IMR-90 (cell line): ENCODE results near the gene ZNF185. TPM values are rescaled to one million over a fixed set of nuclear protein-coding genes. Genes with fewer than 3 reads are reported as not detected.

Source experiments
- ATAC-seq: fragments of 200-7000 bp; cut with Tn5 transposase; 2 replicates; pipeline ENCODE4 v1.9.1; 2020; ENCODE audit warnings: low read depth, mild to moderate bottlenecking, moderate library complexity
- BruUV-seq: library from RNA; stranded (reverse); fragments of 400-500 nt; replicated peaks from 2 replicates; lab custom pipeline; 2021; lab: Mats Ljungman, UMichigan
- CTCF ChIA-PET: fragments of 300-600 bp; formaldehyde crosslinking; extraction: SDS; loops from one replicate; lab custom pipeline; 2021; ENCODE audit warnings: antibody characterized with exemption; lab: Yijun Ruan, JAX
- POLR2A ChIA-PET: fragments of 300-600 bp; sonication (Branson Sonifier 250); formaldehyde crosslinking; loops from one replicate; lab custom pipeline; 2022; ENCODE audit warnings: antibody characterized with exemption; ENCODE audit not compliant: unreplicated experiment; lab: Charles Lee
- DNase-seq: peaks from one replicate; pipeline ENCODE4 v3.0.0; 2013
- H2AFZ ChIP-seq: replicated peaks from 2 replicates; pipeline ENCODE3; 2013; ENCODE audit warnings: low read length, mild to moderate bottlenecking; ENCODE audit not compliant: poor library complexity
- H2AK5ac ChIP-seq: 2 replicates; pipeline ENCODE4 v1.6.1; 2013; ENCODE audit warnings: low read depth, low read length, inconsistent platforms
- H2AK9ac ChIP-seq: replicated peaks from 2 replicates; pipeline ENCODE3; 2013; ENCODE audit warnings: mild to moderate bottlenecking, low read depth, low read length, moderate library complexity; ENCODE audit not compliant: poor library complexity
- H2BK120ac ChIP-seq: 2 replicates; pipeline ENCODE4 v1.6.1; 2013; ENCODE audit warnings: low read depth, low read length, inconsistent platforms
- H2BK15ac ChIP-seq: 3 replicates; pipeline ENCODE4 v1.6.1; 2013; ENCODE audit warnings: low read depth, low read length, inconsistent platforms
- H2BK20ac ChIP-seq: 2 replicates; pipeline ENCODE4 v1.6.1; 2013; ENCODE audit warnings: low read depth, mild to moderate bottlenecking, inconsistent platforms, low read length, moderate library complexity
- H2BK5ac ChIP-seq: 2 replicates; pipeline ENCODE4 v1.6.1; 2013; ENCODE audit warnings: mild to moderate bottlenecking, low read depth, low read length, inconsistent platforms; ENCODE audit not compliant: poor library complexity, severe bottlenecking
- H3K14ac ChIP-seq: replicated peaks from 2 replicates; pipeline ENCODE4 v1.6.1; 2013; ENCODE audit warnings: low read depth, low read length, inconsistent platforms
- H3K18ac ChIP-seq: 2 replicates; pipeline ENCODE4 v1.6.1; 2013; ENCODE audit warnings: low read depth, low read length, control low read depth
- H3K23ac ChIP-seq: 2 replicates; pipeline ENCODE4 v1.6.1; 2013; ENCODE audit warnings: low read depth, low read length, inconsistent platforms
- H3K27ac ChIP-seq: 2 replicates; pipeline ENCODE4 v1.5.1; 2013; ENCODE audit warnings: mild to moderate bottlenecking, control low read depth, low read length; ENCODE audit not compliant: insufficient read depth
- H3K27me3 ChIP-seq: 2 replicates; pipeline ENCODE4 v1.6.1; 2013; ENCODE audit warnings: low read length; ENCODE audit not compliant: control insufficient read depth, insufficient read depth
- H3K36me3 ChIP-seq: 2 replicates; pipeline ENCODE4 v1.6.1; 2013; ENCODE audit warnings: low read length, mixed read lengths; ENCODE audit not compliant: control insufficient read depth, insufficient read depth
- H3K4ac ChIP-seq: 2 replicates; pipeline ENCODE4 v1.6.1; 2013; ENCODE audit warnings: low read depth, low read length, inconsistent platforms
- H3K4me1 ChIP-seq: 2 replicates; pipeline ENCODE4 v1.6.1; 2013; ENCODE audit warnings: low read length, mixed read lengths; ENCODE audit not compliant: control insufficient read depth, insufficient read depth
- H3K4me2 ChIP-seq: 2 replicates; pipeline ENCODE4 v1.6.1; 2013; ENCODE audit warnings: low read depth, mild to moderate bottlenecking, control low read depth, low read length, moderate library complexity
- H3K4me3 ChIP-seq: 2 replicates; pipeline ENCODE4 v1.5.1; 2013; ENCODE audit warnings: low read depth, mild to moderate bottlenecking, control low read depth, low read length, moderate library complexity; ENCODE audit not compliant: insufficient read depth
- H3K56ac ChIP-seq: 2 replicates; pipeline ENCODE4 v1.6.1; 2013; ENCODE audit warnings: low read length, inconsistent platforms; ENCODE audit not compliant: insufficient read depth; ENCODE audit errors: extremely low read depth
- H3K79me1 ChIP-seq, 2 experiments: 2 replicates each; pipeline ENCODE4 v1.6.1; 2013; ENCODE audit warnings: low read length in 2 of 2, inconsistent platforms in 1 of 2, low read depth in 1 of 2
- H3K9ac ChIP-seq: 2 replicates; pipeline ENCODE4 v1.6.1; 2013; ENCODE audit warnings: low read depth, low read length, control low read depth
- H3K9me1 ChIP-seq: 2 replicates; pipeline ENCODE4 v1.6.1; 2013; ENCODE audit warnings: low read length, inconsistent platforms; ENCODE audit not compliant: insufficient read depth
- H3K9me3 ChIP-seq: 2 replicates; pipeline ENCODE4 v1.6.1; 2013; ENCODE audit warnings: low read length; ENCODE audit not compliant: control insufficient read depth, insufficient read depth
- H4K20me1 ChIP-seq: 2 replicates; pipeline ENCODE4 v1.6.1; 2013; ENCODE audit warnings: low read length, inconsistent platforms; ENCODE audit not compliant: insufficient read depth
- H4K5ac ChIP-seq: 2 replicates; pipeline ENCODE4 v1.6.1; 2013; ENCODE audit warnings: mild to moderate bottlenecking, low read depth, low read length, control low read depth
- H4K8ac ChIP-seq, 2 experiments: 2 replicates each; pipeline ENCODE4 v1.6.1; 2013; ENCODE audit warnings: low read depth in 2 of 2, low read length in 2 of 2, control low read depth in 1 of 2, inconsistent platforms in 1 of 2
- H4K91ac ChIP-seq: 2 replicates; pipeline ENCODE4 v1.6.1; 2013; ENCODE audit warnings: low read depth, low read length, inconsistent platforms; ENCODE audit not compliant: insufficient read depth
- BHLHE40 ChIP-seq: fragments of 150-350 bp; IDR thresholded peaks from 2 replicates; pipeline ENCODE4 v1.6.1; 2016; ENCODE audit warnings: mild to moderate bottlenecking, low read depth, low read length
- CEBPB ChIP-seq: IDR thresholded peaks from 2 replicates; pipeline ENCODE4 v1.6.1; 2012; ENCODE audit warnings: low read depth, low read length, improper control_type of control experiment
- CHD1 ChIP-seq: IDR thresholded peaks from 2 replicates; pipeline ENCODE4 v1.6.1; 2012; ENCODE audit warnings: low read depth, low read length, improper control_type of control experiment
- CTCF ChIP-seq: conservative IDR thresholded peaks from 2 replicates; pipeline ENCODE4 v1.5.1; 2012; ENCODE audit warnings: mild to moderate bottlenecking, low read depth, low read length, improper control_type of control experiment
- FOS ChIP-seq: fragments of 150-350 bp; IDR thresholded peaks from 2 replicates; pipeline ENCODE4 v1.6.1; 2016; ENCODE audit warnings: low read depth, low read length
- MAFK ChIP-seq: IDR thresholded peaks from 2 replicates; pipeline ENCODE4 v1.6.1; 2012; ENCODE audit warnings: low read depth, low read length, improper control_type of control experiment
- MAZ ChIP-seq: IDR thresholded peaks from 2 replicates; pipeline ENCODE4 v1.6.1; 2012; ENCODE audit warnings: low read depth, mild to moderate bottlenecking, low read length, improper control_type of control experiment, moderate library complexity, borderline replicate concordance
- MXI1 ChIP-seq: IDR thresholded peaks from 2 replicates; pipeline ENCODE4 v1.6.1; 2012; ENCODE audit warnings: low read depth, mild to moderate bottlenecking, low read length, moderate library complexity, borderline replicate concordance
- NFE2L2 ChIP-seq: fragments of 150-350 bp; IDR thresholded peaks from 2 replicates; pipeline ENCODE4 v1.6.1; 2016; ENCODE audit warnings: low read depth, mild to moderate bottlenecking, low read length
- RAD21 ChIP-seq: IDR thresholded peaks from 2 replicates; pipeline ENCODE4 v1.6.1; 2012; ENCODE audit warnings: low read length, improper control_type of control experiment
- RCOR1 ChIP-seq: IDR thresholded peaks from 2 replicates; pipeline ENCODE4 v1.6.1; 2012; ENCODE audit warnings: mild to moderate bottlenecking, low read length, improper control_type of control experiment; ENCODE audit not compliant: insufficient replicate concordance
- RFX5 ChIP-seq: IDR thresholded peaks from 2 replicates; pipeline ENCODE4 v1.8.0; 2012; ENCODE audit warnings: low read depth, mild to moderate bottlenecking, low read length, moderate library complexity
- SMC3 ChIP-seq: fragments of 150-350 bp; IDR thresholded peaks from 2 replicates; pipeline ENCODE4 v1.6.1; 2016; ENCODE audit warnings: low read depth, mild to moderate bottlenecking, antibody characterized with exemption, low read length, moderate library complexity
- USF2 ChIP-seq: fragments of 150-350 bp; IDR thresholded peaks from 2 replicates; pipeline ENCODE4 v1.6.1; 2017; ENCODE audit warnings: mild to moderate bottlenecking, antibody characterized with exemption, low read length, low read depth
- WGBS, 2 experiments: methylation state at CpG; one replicate each; pipeline versions ENCODE4 v1.1.5 to v1.1.7; 2013; ENCODE audit warnings: missing lambda C conversion rate in 2 of 2; ENCODE audit not compliant: insufficient read length in 1 of 2; ENCODE audit errors: extremely low coverage in 2 of 2; 5-methylcytosine and 5-hydroxymethylcytosine counted together
- dilution Hi-C: fragments of 300-500 bp; cut with HindIII; formaldehyde crosslinking; loops from one replicate; pipeline ENCODE4 v1.14.3; 2018; ENCODE audit warnings: low sequenced_read_pairs; ENCODE audit not compliant: unreplicated experiment
- in situ Hi-C: fragments of 300-500 bp; cut with MboI; formaldehyde crosslinking; loops from 3 replicates; pipeline ENCODE4 v1.14.3; 2019; ENCODE audit warnings: low sequenced_read_pairs, inconsistent platforms, mixed read lengths
- intact Hi-C: fragments of 100-400 bp; cut with micrococcal nuclease; formaldehyde crosslinking; loops from 2 replicates; pipeline ENCODE4 v1.10.0; 2022
- polyA plus RNA-seq, 3 experiments: library from polyadenylated mRNA; depleted of rRNA; stranded (reverse); fragments of >200 nt; gene quantifications; 2 replicates each; pipeline ENCODE4 v1.2.3, GENCODE V29; 2012; ENCODE audit warnings: low replicate concordance in 1 of 3
- total RNA-seq: library from RNA; depleted of rRNA; stranded (reverse); fragments of >200 nt; gene quantifications from 2 replicates; pipeline ENCODE4 v1.2.3, GENCODE V29; 2012
- TF ChIP-seq, protein P1 (sequence below): fragments of 150-350 bp; IDR thresholded peaks from 2 replicates; pipeline ENCODE4 v1.6.1; 2016; ENCODE audit warnings: low read depth, mild to moderate bottlenecking, low read length, moderate library complexity, borderline replicate concordance

Gene ZNF185
- total and polyA plus RNA-seq, 2 of the 4 experiments (the other 2 are of a cell fraction): 3.2 to 6.3 TPM

GRCh38 chrX:152899111-152899873, 1.4 kb downstream of the ZNF185 start:
- in situ Hi-C loops: no loop called here
- POLR2A ChIA-PET: no interaction called here
- no peak for TF ChIP-seq CHD1
- no peak for TF ChIP-seq CTCF
- no peak for TF ChIP-seq USF2
- TF ChIP-seq, protein P1, sequence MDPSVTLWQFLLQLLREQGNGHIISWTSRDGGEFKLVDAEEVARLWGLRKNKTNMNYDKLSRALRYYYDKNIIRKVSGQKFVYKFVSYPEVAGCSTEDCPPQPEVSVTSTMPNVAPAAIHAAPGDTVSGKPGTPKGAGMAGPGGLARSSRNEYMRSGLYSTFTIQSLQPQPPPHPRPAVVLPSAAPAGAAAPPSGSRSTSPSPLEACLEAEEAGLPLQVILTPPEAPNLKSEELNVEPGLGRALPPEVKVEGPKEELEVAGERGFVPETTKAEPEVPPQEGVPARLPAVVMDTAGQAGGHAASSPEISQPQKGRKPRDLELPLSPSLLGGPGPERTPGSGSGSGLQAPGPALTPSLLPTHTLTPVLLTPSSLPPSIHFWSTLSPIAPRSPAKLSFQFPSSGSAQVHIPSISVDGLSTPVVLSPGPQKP: no peak
- TF ChIP-seq SMC3: no peak
- no peak for TF ChIP-seq RFX5
- no peak for TF ChIP-seq BHLHE40
- no peak for TF ChIP-seq FOS
- no peak for TF ChIP-seq CEBPB
- TF ChIP-seq MAFK: no peak
- no peak for TF ChIP-seq RAD21
- TF ChIP-seq MXI1: no peak
- TF ChIP-seq RCOR1: no peak
- no peak for TF ChIP-seq MAZ
- TF ChIP-seq NFE2L2: no peak

More at GRCh38 chrX:152899111-152899873, 1.4 kb downstream of the ZNF185 start:
- H3K4me2 ChIP-seq: no peak overlapping the region
- H2AFZ ChIP-seq: no peak overlapping the region
- H3K27ac ChIP-seq: no peak overlapping the region
- no peak overlapping the region for H3K9ac ChIP-seq
- H3K23ac ChIP-seq: no peak overlapping the region
- no peak overlapping the region for H3K56ac ChIP-seq
- intact Hi-C loops (no loop called here), dilution Hi-C loops (no loop called here)
- H4K8ac ChIP-seq: no peak overlapping the region
- ATAC-seq (no peak), DNase-seq (no peak)
- H2BK15ac ChIP-seq: no peak overlapping the region
- no peak overlapping the region for H3K4me3 ChIP-seq
- no TSS peak for BruUV-seq
- no peak overlapping the region for H4K91ac ChIP-seq
- no peaks in the 10 kb centered on the region for H3K79me1 ChIP-seq
- 96% methylated on average over 4 of the region's 16 CpGs; no CpG with 5 or more reads in 1 of the 2 experiments for WGBS, 2 experiments
- no peak overlapping the region for H3K18ac ChIP-seq
- no peak overlapping the region for H4K5ac ChIP-seq
- no peak overlapping the region for H3K14ac ChIP-seq
- no peak overlapping the region for H2AK5ac ChIP-seq
- H3K36me3 ChIP-seq: no peaks in the 10 kb centered on the region
- CTCF ChIA-PET: no interaction called here
- H3K27me3 ChIP-seq: no peaks in the 10 kb centered on the region; the same call in 1 of the 2 replicates
- H3K4ac ChIP-seq: no peak overlapping the region
- no peak overlapping the region for H2BK120ac ChIP-seq
- no peak overlapping the region for H2BK5ac ChIP-seq
- H2AK9ac ChIP-seq: no peak overlapping the region
- no peaks in the 10 kb centered on the region; the same call in 1 of the 2 replicates for H3K9me3 ChIP-seq
- no peaks in the 10 kb centered on the region for H3K9me1 ChIP-seq
- H2BK20ac ChIP-seq: no peak overlapping the region
- H4K20me1 ChIP-seq: no peaks in the 10 kb centered on the region
- 0 out of 2 replicates have a peak, but pooled peaks cover 2% of the 10 kb centered on the region for H3K4me1 ChIP-seq
